ENCODE results near the gene SLC35B4.
A peak's percentile ranks its signal among the peaks of the same experiment; 100 is the strongest.

Gene SLC35B4

DNA sequence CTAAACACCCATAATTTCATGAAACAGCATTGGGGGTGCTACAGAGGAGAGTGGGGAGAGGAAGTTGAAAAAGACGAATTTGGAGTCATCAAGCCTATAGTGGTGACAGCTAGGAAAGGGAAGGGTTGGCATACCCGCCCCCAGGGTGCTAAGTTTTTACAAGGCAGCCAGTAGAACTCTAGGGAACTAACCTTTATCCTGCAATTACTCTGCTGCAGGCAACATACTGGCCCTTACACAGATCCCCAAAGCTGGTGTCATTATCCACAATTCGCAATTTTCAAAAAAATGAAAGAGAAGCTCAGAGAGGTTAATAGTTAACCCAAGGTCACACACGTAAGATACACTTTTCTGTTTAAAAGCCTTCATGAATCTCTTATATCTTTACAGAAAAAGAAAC, 14.2 kb upstream of the SLC35B4 start:
- Histone ChIP-seq H3K9ac (ENCODE audit: low read depth, low read length) (no peak overlapping the region), H3K27ac (ENCODE audit: low read depth, low read length) (no peak overlapping the region), H3K36me3 (ENCODE audit: control insufficient read depth, insufficient read depth, low read length) (no peaks in the 10 kb centered on the region), H3K27me3 (ENCODE audit: control insufficient read depth, insufficient read depth, low read length) (no peaks in the 10 kb centered on the region), H3K4me3 (ENCODE audit: low read depth, low read length) (no peak overlapping the region), H3K4me1 (ENCODE audit: control insufficient read depth, insufficient read depth, low read length) (no peaks in the 10 kb centered on the region), H3K9me3 (ENCODE audit: control insufficient read depth, insufficient read depth, low read length) (no peaks in the 10 kb centered on the region)

DNA sequence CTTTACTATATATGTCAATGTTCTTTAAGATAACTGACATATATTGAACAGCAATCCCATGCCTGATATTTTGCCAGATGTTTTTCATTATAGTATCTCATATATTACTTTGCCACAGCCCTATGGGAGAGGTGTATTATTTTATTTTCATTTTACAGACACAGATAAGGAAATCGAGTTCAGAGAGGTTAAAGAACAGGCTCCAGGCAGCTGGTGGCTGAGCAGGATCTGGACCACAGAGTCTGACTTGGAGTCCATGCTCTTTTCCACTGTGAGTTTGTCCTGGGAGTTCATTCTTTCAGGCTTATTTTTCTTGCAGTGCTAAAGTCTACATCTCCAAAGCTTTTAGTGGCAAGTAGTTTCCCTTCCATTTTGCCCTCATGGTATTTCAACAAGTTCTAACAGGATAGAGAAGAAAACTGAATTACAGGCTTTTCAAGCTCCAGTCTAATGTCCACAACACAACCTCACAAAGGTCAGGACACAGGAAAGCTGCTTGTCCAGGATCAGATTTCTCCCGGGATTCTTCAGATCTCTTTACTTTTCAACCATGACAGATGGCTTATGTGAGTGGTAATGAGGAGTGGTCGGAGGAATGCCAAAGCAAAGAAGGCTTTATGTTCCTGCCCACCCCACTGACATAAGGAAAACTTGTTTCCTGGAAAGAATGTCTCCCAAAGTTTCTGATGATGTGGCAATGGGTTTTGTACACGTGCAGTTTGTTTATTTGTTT, 13.1 kb upstream of the SLC35B4 start:
- H3K9me3 ChIP-seq (ENCODE audit: control insufficient read depth, insufficient read depth, low read length), result no peaks in the 10 kb centered on the region
- no peak overlapping the region for H3K9ac ChIP-seq (ENCODE audit: low read depth, low read length)
- H3K4me3 ChIP-seq (ENCODE audit: low read depth, low read length), result no peak overlapping the region
- no peak overlapping the region for H3K27ac ChIP-seq (ENCODE audit: low read depth, low read length)
- no peaks in the 10 kb centered on the region for H3K36me3 ChIP-seq (ENCODE audit: control insufficient read depth, insufficient read depth, low read length)
- H3K4me1 ChIP-seq (ENCODE audit: control insufficient read depth, insufficient read depth, low read length), result no peaks in the 10 kb centered on the region
- no peaks in the 10 kb centered on the region for H3K27me3 ChIP-seq (ENCODE audit: control insufficient read depth, insufficient read depth, low read length)

- no peak overlapping the region for H3K9ac ChIP-seq (ENCODE audit: low read depth, low read length)
- no peaks in the 10 kb centered on the region for H3K9me3 ChIP-seq (ENCODE audit: control insufficient read depth, insufficient read depth, low read length)
- no peaks in the 10 kb centered on the region for H3K4me1 ChIP-seq (ENCODE audit: control insufficient read depth, insufficient read depth, low read length)
- no peak overlapping the region for H3K4me3 ChIP-seq (ENCODE audit: low read depth, low read length)
- no peak overlapping the region for H3K27ac ChIP-seq (ENCODE audit: low read depth, low read length)
- no peaks in the 10 kb centered on the region for H3K27me3 ChIP-seq (ENCODE audit: control insufficient read depth, insufficient read depth, low read length)
- no peaks in the 10 kb centered on the region for H3K36me3 ChIP-seq (ENCODE audit: control insufficient read depth, insufficient read depth, low read length)
These were observed 12.2 kb upstream of the SLC35B4 start for GRCh38 chr7:134328900-134329299.

DNA sequence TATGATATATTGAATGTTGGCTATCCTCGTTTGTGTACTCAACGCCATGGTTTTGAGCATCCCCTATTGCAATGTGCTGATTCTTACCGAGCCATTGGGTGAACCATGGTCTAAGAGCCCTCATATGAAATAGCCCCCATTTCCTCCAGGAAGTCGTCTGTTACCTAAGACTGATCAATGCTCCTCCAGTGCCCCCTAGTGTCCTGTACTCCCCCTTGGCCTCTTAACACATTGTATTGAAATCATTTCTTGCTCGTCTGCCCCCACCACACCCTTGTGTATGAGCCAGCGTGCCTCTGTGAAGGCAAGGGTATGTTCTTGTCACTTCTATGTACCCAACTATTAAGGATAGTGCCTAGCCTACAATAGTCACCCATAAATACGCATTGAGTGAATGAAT, 11.2 kb upstream of the SLC35B4 start:
- Histone ChIP-seq H3K36me3 (ENCODE audit: control insufficient read depth, insufficient read depth, low read length) (no peaks in the 10 kb centered on the region), H3K4me1 (ENCODE audit: control insufficient read depth, insufficient read depth, low read length) (no peaks in the 10 kb centered on the region), H3K27me3 (ENCODE audit: control insufficient read depth, insufficient read depth, low read length) (no peaks in the 10 kb centered on the region), H3K4me3 (ENCODE audit: low read depth, low read length) (no peak overlapping the region), H3K9ac (ENCODE audit: low read depth, low read length) (no peak overlapping the region), H3K9me3 (ENCODE audit: control insufficient read depth, insufficient read depth, low read length) (no peaks in the 10 kb centered on the region), H3K27ac (ENCODE audit: low read depth, low read length) (no peak overlapping the region)

DNA sequence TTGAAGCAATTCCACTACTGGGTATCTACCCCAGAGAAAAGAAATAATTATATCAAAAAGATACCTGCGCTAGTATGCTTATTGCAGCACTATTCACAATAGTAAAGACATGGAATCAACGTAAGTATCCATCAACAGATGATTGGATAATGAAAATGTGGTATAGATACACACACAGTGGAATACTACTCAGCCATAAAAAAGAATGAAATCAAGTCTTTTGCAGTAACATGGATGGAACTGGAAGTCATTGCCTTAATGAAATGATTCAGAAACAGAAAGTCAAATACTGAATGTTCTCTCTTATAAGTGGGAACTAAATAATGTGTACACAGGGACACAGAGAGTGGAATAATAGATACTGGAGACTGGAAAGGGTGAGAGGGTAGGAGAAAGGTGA, 7.4 kb upstream of the SLC35B4 start:
- Histone ChIP-seq H3K27ac (ENCODE audit: low read depth, low read length) (no peak overlapping the region), H3K36me3 (ENCODE audit: control insufficient read depth, insufficient read depth, low read length) (no peaks in the 10 kb centered on the region), H3K4me3 (ENCODE audit: low read depth, low read length) (no peak overlapping the region), H3K9me3 (ENCODE audit: control insufficient read depth, insufficient read depth, low read length) (no peaks in the 10 kb centered on the region), H3K27me3 (ENCODE audit: control insufficient read depth, insufficient read depth, low read length) (no peaks in the 10 kb centered on the region), H3K9ac (ENCODE audit: low read depth, low read length) (no peak overlapping the region), H3K4me1 (ENCODE audit: control insufficient read depth, insufficient read depth, low read length) (no peaks in the 10 kb centered on the region)

DNA sequence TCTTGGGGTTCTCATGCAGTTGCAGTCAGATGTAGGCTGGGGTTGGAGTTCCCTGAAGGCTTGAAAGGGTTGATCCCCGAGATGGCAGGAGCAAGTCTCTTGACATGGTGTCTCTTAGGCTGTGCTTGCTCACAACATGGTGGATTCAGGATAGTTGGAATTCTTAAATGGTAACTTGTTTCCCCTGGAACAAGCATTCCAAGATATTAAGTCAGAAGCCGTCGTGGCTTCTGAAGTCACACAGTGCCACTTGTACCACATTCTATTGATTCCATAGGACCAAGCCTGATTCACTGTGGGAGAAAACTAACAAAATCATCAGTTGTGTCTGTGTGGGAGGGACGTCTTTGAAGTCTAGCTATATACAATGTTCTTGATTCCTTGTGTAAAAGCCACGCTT, 3.5 kb upstream of the SLC35B4 start:
- no peak overlapping the region for H3K9ac ChIP-seq (ENCODE audit: low read depth, low read length)
- no peaks in the 10 kb centered on the region for H3K27me3 ChIP-seq (ENCODE audit: control insufficient read depth, insufficient read depth, low read length)

GRCh38 chr7:134318443-134318842, 1.7 kb upstream of the SLC35B4 start:
- no peaks in the 10 kb centered on the region for H3K9me3 ChIP-seq (ENCODE audit: control insufficient read depth, insufficient read depth, low read length)
- no peak overlapping the region for H3K4me3 ChIP-seq (ENCODE audit: low read depth, low read length)
- no peak overlapping the region for H3K9ac ChIP-seq (ENCODE audit: low read depth, low read length)
- peaks cover 6% of the 10 kb centered on the region for H3K4me1 ChIP-seq (ENCODE audit: control insufficient read depth, insufficient read depth, low read length)
- no peaks in the 10 kb centered on the region for H3K36me3 ChIP-seq (ENCODE audit: control insufficient read depth, insufficient read depth, low read length)
- H3K27ac ChIP-seq (ENCODE audit: low read depth, low read length), result no peak overlapping the region
- H3K27me3 ChIP-seq (ENCODE audit: control insufficient read depth, insufficient read depth, low read length), result no peaks in the 10 kb centered on the region

More for the DNA sequence above, 3.5 kb upstream of the SLC35B4 start:
- Histone ChIP-seq H3K27ac (ENCODE audit: low read depth, low read length) (no peak overlapping the region), H3K9me3 (ENCODE audit: control insufficient read depth, insufficient read depth, low read length) (no peaks in the 10 kb centered on the region), H3K4me1 (ENCODE audit: control insufficient read depth, insufficient read depth, low read length) (peaks cover 6% of the 10 kb centered on the region), H3K36me3 (ENCODE audit: control insufficient read depth, insufficient read depth, low read length) (no peaks in the 10 kb centered on the region), H3K4me3 (ENCODE audit: low read depth, low read length) (no peak overlapping the region)

DNA sequence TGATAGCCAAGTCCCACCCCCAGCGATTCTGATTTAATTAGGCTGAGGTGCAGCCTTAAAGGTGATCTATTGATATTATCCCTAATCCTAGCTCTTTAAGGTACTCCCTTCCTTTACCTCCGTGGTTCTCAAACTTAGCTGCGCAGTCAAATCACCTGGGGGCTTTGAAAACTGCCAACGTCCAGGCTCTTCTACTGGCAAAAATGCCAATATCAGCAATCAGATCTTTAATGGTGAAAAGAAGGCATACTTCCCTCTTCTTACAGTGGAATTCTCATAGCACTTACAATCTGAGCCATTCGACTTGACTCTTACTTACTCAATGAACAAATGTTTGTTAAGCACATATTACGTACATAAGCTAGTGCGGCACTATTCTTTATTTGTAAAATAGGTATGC, 704 bp upstream of the SLC35B4 start:
- H3K4me3 ChIP-seq (ENCODE audit: low read depth, low read length), result peak overlapping the region; percentile 88
- H3K27me3 ChIP-seq (ENCODE audit: control insufficient read depth, insufficient read depth, low read length), result no peaks in the 10 kb centered on the region
- peaks cover 6% of the 10 kb centered on the region for H3K4me1 ChIP-seq (ENCODE audit: control insufficient read depth, insufficient read depth, low read length)
- no peak overlapping the region for H3K9ac ChIP-seq (ENCODE audit: low read depth, low read length)
- no peak overlapping the region for H3K27ac ChIP-seq (ENCODE audit: low read depth, low read length)
- H3K36me3 ChIP-seq (ENCODE audit: control insufficient read depth, insufficient read depth, low read length), result no peaks in the 10 kb centered on the region
- H3K9me3 ChIP-seq (ENCODE audit: control insufficient read depth, insufficient read depth, low read length), result no peaks in the 10 kb centered on the region

GRCh38 chr7:134315679-134316538, 821 bp downstream of the SLC35B4 start:
- H3K27ac ChIP-seq (ENCODE audit: low read depth, low read length), result peak overlapping the region; percentile 82
- peaks cover 6% of the 10 kb centered on the region for H3K4me1 ChIP-seq (ENCODE audit: control insufficient read depth, insufficient read depth, low read length)
- H3K9ac ChIP-seq (ENCODE audit: low read depth, low read length), result peak overlapping the region; percentile 78
- no peaks in the 10 kb centered on the region for H3K9me3 ChIP-seq (ENCODE audit: control insufficient read depth, insufficient read depth, low read length)
- peak overlapping the region; percentile 88 for H3K4me3 ChIP-seq (ENCODE audit: low read depth, low read length)
- no peaks in the 10 kb centered on the region for H3K36me3 ChIP-seq (ENCODE audit: control insufficient read depth, insufficient read depth, low read length)
- no peaks in the 10 kb centered on the region for H3K27me3 ChIP-seq (ENCODE audit: control insufficient read depth, insufficient read depth, low read length)

DNA sequence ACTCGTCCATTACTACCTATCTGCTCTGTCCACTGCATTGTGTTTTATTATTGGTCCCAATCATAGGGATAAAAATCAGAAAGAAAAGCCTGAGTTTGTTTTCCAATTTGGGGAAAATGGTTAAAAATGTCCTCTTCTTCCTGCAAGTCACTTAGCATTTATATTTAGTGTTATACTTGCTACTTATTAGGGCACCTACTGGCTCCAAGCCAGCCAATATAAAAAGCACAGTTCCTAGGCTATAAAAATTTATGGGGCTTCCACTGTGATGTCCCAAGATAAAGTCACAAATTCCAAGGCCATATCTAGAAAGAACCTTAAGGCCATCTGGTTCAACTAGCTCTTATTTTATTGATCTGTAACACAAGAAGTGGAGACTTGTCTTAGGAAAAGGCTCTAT, 3.2 kb downstream of the SLC35B4 start:
- H3K4me3 ChIP-seq (ENCODE audit: low read depth, low read length), result no peak overlapping the region
- H3K9me3 ChIP-seq (ENCODE audit: control insufficient read depth, insufficient read depth, low read length), result no peaks in the 10 kb centered on the region
- H3K4me1 ChIP-seq (ENCODE audit: control insufficient read depth, insufficient read depth, low read length), result peaks cover 6% of the 10 kb centered on the region
- no peak overlapping the region for H3K9ac ChIP-seq (ENCODE audit: low read depth, low read length)
- no peak overlapping the region for H3K27ac ChIP-seq (ENCODE audit: low read depth, low read length)
- 0 out of 2 replicates have a peak, but pooled peaks cover 3% of the 10 kb centered on the region for H3K36me3 ChIP-seq (ENCODE audit: control insufficient read depth, insufficient read depth, low read length)
- H3K27me3 ChIP-seq (ENCODE audit: control insufficient read depth, insufficient read depth, low read length), result no peaks in the 10 kb centered on the region

DNA sequence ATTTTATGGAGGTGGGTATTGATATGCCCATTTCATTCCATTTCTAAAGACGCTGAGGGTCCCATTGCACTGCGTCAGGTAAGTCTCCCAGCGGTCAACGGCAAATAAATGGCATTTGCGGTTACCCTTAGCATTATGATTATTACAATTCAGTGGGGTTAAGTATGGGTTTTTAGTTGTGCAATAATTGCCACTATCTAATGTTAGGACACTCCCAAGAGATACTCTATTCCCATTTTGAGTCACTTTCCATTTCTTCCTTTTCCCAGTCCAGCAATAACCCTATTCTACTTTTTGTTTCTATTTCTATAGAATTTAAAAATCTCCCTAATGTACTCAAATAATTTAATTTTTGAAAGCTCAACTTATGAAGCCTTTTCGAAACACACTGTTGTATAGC, 4.0 kb downstream of the SLC35B4 start:
- Histone ChIP-seq H3K9ac (ENCODE audit: low read depth, low read length) (no peak overlapping the region), H3K9me3 (ENCODE audit: control insufficient read depth, insufficient read depth, low read length) (no peaks in the 10 kb centered on the region), H3K27ac (ENCODE audit: low read depth, low read length) (no peak overlapping the region), H3K4me1 (ENCODE audit: control insufficient read depth, insufficient read depth, low read length) (peaks cover 6% of the 10 kb centered on the region), H3K27me3 (ENCODE audit: control insufficient read depth, insufficient read depth, low read length) (no peaks in the 10 kb centered on the region), H3K36me3 (ENCODE audit: control insufficient read depth, insufficient read depth, low read length) (0 out of 2 replicates have a peak, but pooled peaks cover 3% of the 10 kb centered on the region), H3K4me3 (ENCODE audit: low read depth, low read length) (no peak overlapping the region)

Data from HUES48 (cell line).